ENCODE measurements around the gene TCF25.
"Not testable (repeated sequence)": the region's sequence is repeated elsewhere in the genome, so short reads cannot be mapped to it uniquely, and the experiment has no call there.

Gene TCF25

GRCh38 chr16:89921131-89921701 is 47.8 kb downstream of the TCF25 start:
- no peak for DNase-seq

- no peak for DNase-seq
These were observed 48.5 kb downstream of the TCF25 start for GRCh38 chr16:89921702-89922476.

GRCh38 chr16:89922477-89922883 is 49.1 kb downstream of the TCF25 start:
- DNase-seq = peak; percentile 12

GRCh38 chr16:89922884-89923639 is 49.7 kb downstream of the TCF25 start, which contains the start of gene TUBB3:
TUBB3 (plus strand) TSS chr16:89923342; CDS start chr16:89923402, 60 bp downstream.
- DNase-seq = peak; percentile 87

GRCh38 chr16:89923640-89924296 is 50.4 kb downstream of the TCF25 start:
- DNase-seq = peak; percentile 18

- DNase-seq = peak; percentile 67
These were observed 51.0 kb downstream of the TCF25 start for GRCh38 chr16:89924297-89924924.

- DNase-seq = peak; percentile 29
These were observed 51.5 kb downstream of the TCF25 start for GRCh38 chr16:89924925-89925307.

GRCh38 chr16:89925596-89926079 is 52.2 kb downstream of the TCF25 start:
- DNase-seq = peak; percentile 28

GRCh38 chr16:89931305-89931896 is 58.0 kb downstream of the TCF25 start:
- DNase-seq = no peak

- DNase-seq = no peak
These were observed 58.6 kb downstream of the TCF25 start for GRCh38 chr16:89931964-89932363.

GRCh38 chr16:89934019-89934418 is 60.6 kb downstream of the TCF25 start:
- not testable (repeated sequence) for DNase-seq

- no peak for DNase-seq
These were observed 61.5 kb downstream of the TCF25 start for GRCh38 chr16:89934611-89935553.

GRCh38 chr16:89935620-89936019 is 62.2 kb downstream of the TCF25 start:
- DNase-seq = not testable (repeated sequence)

- no peak for DNase-seq
These were observed 62.6 kb downstream of the TCF25 start for GRCh38 chr16:89936034-89936433.

- no peak for DNase-seq
These were observed 63.1 kb downstream of the TCF25 start for GRCh38 chr16:89936508-89936907.

- DNase-seq = no peak
These were observed 63.6 kb downstream of the TCF25 start for GRCh38 chr16:89936981-89937380.

- no peak for DNase-seq
These were observed 64.9 kb downstream of the TCF25 start for GRCh38 chr16:89938175-89938885.

GRCh38 chr16:89944773-89945172 is 71.4 kb downstream of the TCF25 start:
- DNase-seq = no peak

GRCh38 chr16:89945654-89946053 is 72.3 kb downstream of the TCF25 start:
- no peak for DNase-seq

GRCh38 chr16:89946515-89946914 is 73.1 kb downstream of the TCF25 start:
- DNase-seq = no peak

All from NCI-H2171 (cell line).